ENCODE measurements around the gene XYLT2. TPM values are rescaled to one million over a fixed set of nuclear protein-coding genes. Genes with fewer than 3 reads are reported as not detected.

The XYLT2 gene
- total and polyA plus RNA-seq, 2 experiments from 2014 or later: 14.2 to 44.9 TPM

- Histone ChIP-seq H3K36me3 (ENCODE audit: insufficient read depth) (no peaks in the 10 kb centered on the region), H3F3A (replicated peaks; ENCODE audit: low read depth) (no peaks in the 10 kb centered on the region; the same call in 1 of the 2 replicates), H3K4me2 (no peak overlapping the region), H3K4me3 (no peak overlapping the region), H3K4me1 (ENCODE audit: insufficient read depth) (peaks cover 15% of the 10 kb centered on the region), H3K27ac (ENCODE audit: low read depth) (no peak overlapping the region), H3K27me3 (ENCODE audit: insufficient read depth) (no peaks in the 10 kb centered on the region), H3K79me2 (replicated peaks; ENCODE audit: insufficient read depth) (no peaks in the 10 kb centered on the region), H4K20me1 (replicated peaks; ENCODE audit: insufficient read depth) (no peaks in the 10 kb centered on the region), H2AFZ (no peak overlapping the region), H3K9me2 (ENCODE audit: insufficient read depth) (peaks cover 7% of the 10 kb centered on the region; the same call in 1 of the 2 replicates)
- H3K4me3 Mint-ChIP-seq: no peak overlapping the region
- H3K27ac Mint-ChIP-seq: no peak overlapping the region; the same call in 1 of the 2 replicates
- ATAC-seq (no peak), DNase-seq (ENCODE audit: low spot score) (no peak)
- TF ChIP-seq STAT1 (IDR thresholded peaks at IDR 0.05; ENCODE audit: unreplicated experiment) (no peak), ZNF462 (CRISPR knock-in tag; IDR thresholded peaks at IDR 0.05) (no peak), JUNB (IDR thresholded peaks at IDR 0.05; ENCODE audit: unreplicated experiment) (no peak)
- H3K27me3 Mint-ChIP-seq (ENCODE audit: insufficient read depth, low read depth, poor library complexity): peaks cover 3% of the 10 kb centered on the region
- H3K4me1 Mint-ChIP-seq: no peaks in the 10 kb centered on the region
- no peaks in the 10 kb centered on the region for H3K36me3 Mint-ChIP-seq (ENCODE audit: low read depth)
- no peaks in the 10 kb centered on the region for H3K9me3 Mint-ChIP-seq
Observed at GRCh38 chr17:50323060-50323459, 22.9 kb upstream of the XYLT2 start.

GRCh38 chr17:50325906-50326305 is 20.0 kb upstream of the XYLT2 start:
- Mint-ChIP-seq H3K27me3 (ENCODE audit: insufficient read depth, low read depth, poor library complexity) (peaks cover 4% of the 10 kb centered on the region), H3K9me3 (no peaks in the 10 kb centered on the region; the same call in 2 of the 3 replicates), H3K27ac (no peak overlapping the region), H3K4me1 (no peaks in the 10 kb centered on the region; the same call in 2 of the 3 replicates), H3K36me3 (ENCODE audit: low read depth) (no peaks in the 10 kb centered on the region), H3K4me3 (no peak overlapping the region)
- Histone ChIP-seq H3K27me3 (ENCODE audit: insufficient read depth) (no peaks in the 10 kb centered on the region), H3F3A (replicated peaks; ENCODE audit: low read depth) (no peaks in the 10 kb centered on the region), H3K9me2 (ENCODE audit: insufficient read depth) (no peaks in the 10 kb centered on the region), H3K36me3 (ENCODE audit: insufficient read depth) (no peaks in the 10 kb centered on the region), H3K4me2 (no peak overlapping the region), H4K20me1 (replicated peaks; ENCODE audit: insufficient read depth) (no peaks in the 10 kb centered on the region), H3K4me1 (ENCODE audit: insufficient read depth) (no peaks in the 10 kb centered on the region), H3K4me3 (no peak overlapping the region), H2AFZ (no peak overlapping the region), H3K79me2 (replicated peaks; ENCODE audit: insufficient read depth) (no peaks in the 10 kb centered on the region), H3K27ac (ENCODE audit: low read depth) (no peak overlapping the region)
- DNase-seq (ENCODE audit: low spot score) (no peak), ATAC-seq (no peak)
- no peak for TF ChIP-seq CTCF (conservative IDR thresholded peaks at IDR 0.05; ENCODE audit: low read depth in 2 of 2)
